HEK293T (cell line): ENCODE measurements around the gene BCL6B.

Experiments
- ELF4 ChIP-seq: fragments of 450-650 bp; IDR thresholded peaks from 2 replicates; pipeline ENCODE4 v1.6.1; 2017; ENCODE audit warnings: antibody characterized with exemption
- SUZ12 ChIP-seq: fragments of 450-650 bp; IDR thresholded peaks from 2 replicates; pipeline ENCODE4 v1.6.1; 2016; ENCODE audit warnings: mild to moderate bottlenecking
- TARDBP ChIP-seq: fragments of 450-650 bp; IDR thresholded peaks from 2 replicates; pipeline ENCODE4 v1.6.1; 2016

DNA sequence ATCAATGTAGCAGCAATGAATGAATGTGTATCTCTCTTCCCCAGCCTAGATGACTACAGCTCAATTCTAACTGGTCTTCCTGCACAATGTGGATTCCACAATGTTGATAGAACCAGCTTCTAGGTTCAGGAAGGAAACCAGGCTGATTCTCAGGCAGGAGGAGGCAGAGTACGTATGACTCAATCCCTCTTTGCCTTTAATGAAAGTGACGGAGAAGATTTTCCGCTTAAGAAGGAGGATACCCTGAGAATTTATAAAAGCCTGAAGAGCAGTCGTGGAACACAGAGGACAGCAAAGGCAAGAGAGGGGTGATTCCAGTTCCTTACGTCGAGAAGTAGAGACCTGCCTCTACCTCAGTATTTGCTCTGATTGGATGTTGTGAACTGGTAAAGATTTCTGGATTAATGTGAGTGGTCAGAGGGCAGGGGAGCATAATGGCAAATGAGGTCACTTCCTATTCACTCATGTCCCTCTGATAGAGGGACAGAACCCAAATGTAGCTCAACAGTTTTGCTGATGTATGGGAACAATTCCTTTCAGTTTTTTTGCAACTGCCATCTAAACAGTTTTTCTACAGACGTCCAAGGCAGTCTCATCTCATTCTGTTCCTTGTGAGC, 36.1 kb downstream of the BCL6B start:
- TF ChIP-seq TARDBP (no peak), ELF4 (no peak), SUZ12 (no peak)
